Glomerular visceral epithelial cell (primary cell): ENCODE measurements around the gene OR10J4.
"Not testable (repeated sequence)": the region's sequence is repeated elsewhere in the genome, so short reads cannot be mapped to it uniquely, and the experiment has no call there.

Experiments
- DNase-seq: peaks from one replicate; pipeline ENCODE4 v3.0.0-alpha.2; 2016; ENCODE audit errors: extremely low spot score

Gene OR10J4

DNA sequence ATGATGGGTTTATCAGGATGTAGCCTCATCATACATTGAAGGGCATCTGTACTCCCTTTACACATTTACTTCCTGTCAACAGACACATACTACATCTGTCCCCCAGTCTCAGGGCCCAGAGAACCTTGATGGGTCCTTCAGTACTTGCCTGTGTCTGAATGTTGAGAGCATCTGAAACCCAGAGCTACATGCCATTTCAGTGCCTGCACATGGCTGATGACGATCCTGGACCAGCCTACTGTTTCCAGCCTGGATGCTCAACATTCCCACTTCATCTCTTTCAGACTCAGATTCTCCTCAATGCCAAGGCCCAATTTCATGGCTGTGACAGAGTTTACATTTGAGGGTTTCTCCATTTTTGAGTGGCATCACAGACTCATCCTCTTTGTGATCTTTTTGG, at the start of gene OR10J4:
TSS of gene OR10J4 (plus strand) at position 301 of the 400 bp plus-strand sequence.
- no peak for DNase-seq

GRCh38 chr1:159406821-159407220, 25.2 kb upstream of the OR10J4 start:
- DNase-seq = no peak

- no peak for DNase-seq
Measured at GRCh38 chr1:159408862-159409400, 23.1 kb upstream of the OR10J4 start.

- DNase-seq = no peak
Measured at GRCh38 chr1:159421821-159422220, 10.2 kb upstream of the OR10J4 start.

DNA sequence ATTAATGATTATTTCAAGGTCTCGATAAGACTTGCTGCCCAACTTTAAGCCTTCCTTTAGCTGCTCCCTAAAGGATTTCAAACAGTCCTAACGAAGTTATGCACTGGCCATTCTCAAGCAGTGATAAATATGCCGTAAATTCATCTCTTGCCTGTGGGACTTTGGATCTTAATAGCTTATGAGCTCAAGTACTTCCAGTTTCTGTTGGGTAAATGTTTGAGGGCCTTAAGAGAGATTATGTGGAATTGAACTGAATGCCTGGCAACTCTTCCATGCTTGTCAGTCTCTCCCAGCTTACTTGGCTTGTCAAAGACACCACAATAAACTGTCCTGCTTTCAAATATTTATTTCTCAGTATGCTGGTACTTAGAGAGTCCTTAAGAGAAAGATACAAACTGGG, 3.5 kb upstream of the OR10J4 start:
- peak; percentile 2 for DNase-seq

DNA sequence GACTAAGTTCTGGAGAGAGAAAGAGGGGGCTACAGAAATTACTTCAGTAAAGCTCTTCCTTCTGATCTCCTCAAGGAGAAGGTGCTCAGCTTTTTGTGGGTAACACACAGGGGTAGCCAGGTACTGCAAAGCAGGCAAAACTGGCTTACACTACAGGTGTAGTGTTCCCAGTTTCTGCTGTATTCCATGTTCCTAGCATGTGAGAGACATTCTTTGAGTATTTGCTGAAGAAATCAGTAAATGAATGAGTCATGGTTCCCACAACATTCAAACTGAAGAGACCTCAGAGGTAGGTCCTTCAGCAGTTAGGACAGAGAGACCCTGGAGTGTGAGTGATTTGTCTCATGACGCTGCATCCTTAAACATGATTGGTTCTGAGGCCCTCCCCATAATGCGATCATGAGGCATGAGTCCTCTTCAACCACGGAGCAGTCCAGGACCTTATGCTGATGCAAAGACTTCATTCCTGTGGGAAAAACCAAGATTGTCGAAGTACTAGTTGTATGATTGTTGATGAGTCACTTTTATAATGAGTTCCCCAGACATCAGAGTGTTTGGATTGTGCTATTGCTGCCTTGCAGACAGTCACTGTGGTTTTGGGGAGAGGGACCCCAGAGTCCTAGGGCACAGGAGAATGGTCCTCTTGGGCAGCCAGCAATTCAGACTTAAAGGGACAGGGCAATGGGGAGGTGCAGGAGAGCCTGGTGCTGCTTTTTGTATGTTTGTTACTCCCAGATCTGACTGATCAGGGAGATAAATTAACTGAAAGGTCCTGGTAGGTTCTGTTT, 2.7 kb upstream of the OR10J4 start:
- DNase-seq = peak; percentile 93

- DNase-seq = no peak
Measured at GRCh38 chr1:159430985-159431384, 1.0 kb upstream of the OR10J4 start.

DNA sequence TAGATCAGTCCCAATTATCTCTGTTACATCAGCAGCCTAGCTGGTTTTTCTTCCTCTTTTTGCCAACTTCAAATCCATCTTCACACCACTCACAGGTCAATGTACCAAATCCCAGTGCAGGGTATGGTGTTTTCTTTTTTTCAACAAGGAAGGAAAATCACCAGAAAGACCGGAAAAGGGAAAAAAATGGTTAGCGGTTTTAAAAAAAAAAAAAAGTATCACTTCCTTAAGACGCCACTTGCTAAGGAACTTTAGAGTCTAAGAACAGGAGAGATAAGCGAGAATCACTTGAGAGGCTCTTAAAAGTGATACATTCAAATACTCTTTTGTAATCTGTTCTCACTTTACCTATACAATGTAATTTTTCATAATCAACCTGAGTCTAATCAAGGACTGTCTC, 4.5 kb downstream of the OR10J4 start:
- DNase-seq = no peak

DNA sequence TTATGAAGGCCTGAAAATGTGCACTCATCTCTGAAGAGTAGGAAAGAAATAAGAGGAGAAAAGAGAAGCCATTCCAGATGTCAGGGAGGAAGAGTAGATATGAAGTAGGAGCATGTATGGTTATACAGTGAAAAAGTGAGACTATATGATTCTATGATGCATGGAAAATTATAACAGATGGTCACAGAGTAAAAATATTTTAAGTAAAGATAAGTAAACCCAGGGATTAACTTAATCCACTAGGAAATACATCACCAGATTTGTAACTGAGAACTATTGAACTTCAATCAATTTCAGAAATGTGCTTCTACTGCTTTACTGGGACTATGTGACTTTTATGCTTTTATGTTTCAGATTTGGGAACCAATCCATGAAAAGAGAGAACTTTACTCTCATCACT, 7.4 kb downstream of the OR10J4 start, which contains the start of gene OR10J1:
TSS of gene OR10J1 (plus strand) at position 301 of the 400 bp plus-strand sequence. CDS start at position 371, 70 bp downstream.
- no peak for DNase-seq

DNA sequence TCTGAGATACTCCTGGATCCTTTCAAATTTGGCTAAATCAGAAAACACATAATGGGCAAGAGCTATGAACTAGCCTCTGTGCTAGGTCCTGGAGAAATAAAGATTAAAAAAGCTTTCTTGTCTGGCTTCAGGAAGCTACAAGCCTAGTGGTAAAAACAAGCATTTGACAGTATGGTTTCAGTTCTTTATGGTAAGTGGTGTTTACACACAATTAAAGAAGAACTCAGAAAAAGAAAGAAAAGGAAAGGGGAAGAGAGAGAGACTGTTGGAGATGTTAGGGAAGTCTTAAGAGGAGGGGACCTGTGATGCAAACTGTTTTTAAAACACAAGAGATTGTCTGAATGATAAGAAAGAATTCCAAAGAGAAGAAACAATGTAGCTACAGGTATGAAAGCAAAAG, 9.4 kb downstream of the OR10J4 start:
- DNase-seq = no peak

- no peak for DNase-seq
Measured at GRCh38 chr1:159442428-159442827, 10.4 kb downstream of the OR10J4 start.

GRCh38 chr1:159443066-159443750, 11.2 kb downstream of the OR10J4 start:
- DNase-seq = no peak

DNA sequence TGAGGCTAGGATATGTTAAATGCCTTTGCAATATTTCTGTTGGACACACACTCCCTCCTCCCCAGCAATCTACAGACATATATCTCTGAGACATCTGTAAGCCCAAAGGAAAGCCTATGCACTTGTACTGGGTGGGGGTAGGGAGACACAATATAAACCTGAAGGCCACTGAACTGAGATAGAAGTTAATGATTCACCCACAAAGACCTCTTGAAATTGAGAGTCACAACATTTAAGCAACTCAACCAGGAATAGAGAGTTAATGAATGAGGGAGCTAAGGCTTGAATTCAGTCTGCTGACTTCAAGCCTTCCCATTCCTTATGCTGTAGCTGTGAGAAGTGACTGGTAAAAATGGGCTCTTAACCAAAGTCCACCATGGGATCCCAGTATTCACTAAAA, 12.5 kb downstream of the OR10J4 start:
- DNase-seq = peak; percentile 56

- no peak for DNase-seq
Measured at GRCh38 chr1:159448181-159448580, 16.2 kb downstream of the OR10J4 start.

GRCh38 chr1:159449605-159450004, 17.6 kb downstream of the OR10J4 start:
- DNase-seq = not testable (repeated sequence)

DNA sequence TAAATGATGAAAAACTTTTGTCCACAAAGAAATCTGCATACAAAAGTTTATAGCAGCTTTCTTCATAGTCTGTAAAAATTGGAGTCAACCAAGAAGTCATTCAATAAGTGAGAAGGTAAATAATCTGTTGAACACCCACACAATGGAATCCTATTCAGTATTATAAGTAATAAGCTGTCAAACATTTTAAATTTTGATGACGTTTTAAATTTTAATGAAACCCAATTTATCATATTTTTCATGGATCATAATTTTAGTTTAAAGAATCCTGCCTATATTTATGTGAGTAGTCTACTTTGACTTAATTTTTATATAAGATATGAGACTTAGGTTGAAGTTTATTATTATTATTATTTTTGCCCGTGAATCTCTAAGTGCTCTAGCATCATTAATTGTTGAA, 27.5 kb downstream of the OR10J4 start:
- DNase-seq = no peak

DNA sequence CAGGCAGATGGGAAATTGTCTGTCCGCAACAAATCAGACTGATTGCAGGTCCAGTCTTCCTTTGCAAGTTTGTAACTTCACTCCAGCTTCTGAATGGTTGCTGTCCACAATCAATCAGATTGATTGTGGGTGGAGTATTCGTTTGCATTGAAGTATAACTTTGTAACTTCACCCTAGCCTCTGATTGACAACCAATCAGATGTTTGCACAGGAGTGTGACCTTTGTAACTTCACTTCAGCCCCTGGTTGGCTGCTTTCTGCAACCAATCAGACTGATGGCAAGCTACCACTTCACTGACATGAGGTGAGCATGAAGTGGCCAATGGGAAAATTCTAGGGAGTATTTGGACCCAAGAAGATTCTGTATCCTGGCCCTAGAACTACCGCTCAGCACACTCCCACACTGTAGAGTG, 33.2 kb downstream of the OR10J4 start:
- DNase-seq = no peak

DNA sequence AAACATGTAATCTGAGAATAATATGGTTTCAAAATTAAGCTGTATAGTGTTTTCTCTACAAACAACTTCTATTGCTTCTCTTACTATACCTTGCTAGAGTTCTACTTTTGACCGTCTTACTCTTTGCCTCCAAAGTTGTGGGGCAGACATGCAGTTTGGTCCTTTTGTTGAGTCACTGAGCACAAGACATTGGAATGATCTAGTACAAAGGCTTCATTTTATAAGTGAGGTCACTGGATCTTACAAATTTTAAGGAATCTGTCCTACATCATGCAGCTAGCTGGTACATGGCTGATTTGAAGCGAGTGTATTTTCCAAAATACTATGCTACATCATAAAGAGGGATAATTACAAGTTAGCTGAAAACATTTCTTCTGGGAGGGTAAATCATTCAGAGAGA, 36.3 kb downstream of the OR10J4 start:
- DNase-seq = no peak

GRCh38 chr1:159469921-159470533, 38.0 kb downstream of the OR10J4 start:
- no peak for DNase-seq

- no peak for DNase-seq
Measured at GRCh38 chr1:159473335-159473734, 41.3 kb downstream of the OR10J4 start.

GRCh38 chr1:159474926-159475325, 42.9 kb downstream of the OR10J4 start:
- DNase-seq = no peak
